GM19099 (cell line): ENCODE data around the gene PPIB.

Experiments used
- POLR2A ChIP-seq: IDR thresholded peaks from 3 replicates; pipeline ENCODE4 v1.6.1; 2011; ENCODE audit warnings: low read depth; ENCODE audit not compliant: insufficient read length; ENCODE audit errors: extremely low read depth

Gene PPIB

GRCh38 chr15:64134345-64134829, 28.4 kb downstream of the PPIB start:
- no peak for TF ChIP-seq POLR2A

- no peak for TF ChIP-seq POLR2A
These were observed 29.0 kb downstream of the PPIB start for GRCh38 chr15:64133623-64134344.

GRCh38 chr15:64132217-64132616, 30.6 kb downstream of the PPIB start:
- no peak for TF ChIP-seq POLR2A

GRCh38 chr15:64131547-64131946, 31.3 kb downstream of the PPIB start:
- TF ChIP-seq POLR2A, result no peak

GRCh38 chr15:64130159-64130558, 32.7 kb downstream of the PPIB start:
- no peak for TF ChIP-seq POLR2A

- TF ChIP-seq POLR2A, result no peak
These were observed 35.1 kb downstream of the PPIB start for GRCh38 chr15:64127521-64128270.

- TF ChIP-seq POLR2A, result no peak
These were observed 36.8 kb downstream of the PPIB start for GRCh38 chr15:64125978-64126377.

GRCh38 chr15:64122936-64123351, 39.9 kb downstream of the PPIB start:
- TF ChIP-seq POLR2A, result no peak

- TF ChIP-seq POLR2A, result no peak
These were observed 40.4 kb downstream of the PPIB start for GRCh38 chr15:64122444-64122843.

- TF ChIP-seq POLR2A, result no peak
These were observed 41.2 kb downstream of the PPIB start for GRCh38 chr15:64121614-64122013.

GRCh38 chr15:64117759-64118487, 44.9 kb downstream of the PPIB start:
- TF ChIP-seq POLR2A, result no peak

- TF ChIP-seq POLR2A, result no peak
These were observed 49.9 kb downstream of the PPIB start for GRCh38 chr15:64112904-64113303.

- TF ChIP-seq POLR2A, result no peak
These were observed 50.6 kb downstream of the PPIB start for GRCh38 chr15:64112073-64112772.

GRCh38 chr15:64111679-64112050, 51.2 kb downstream of the PPIB start:
- no peak for TF ChIP-seq POLR2A

GRCh38 chr15:64110950-64111678, 51.7 kb downstream of the PPIB start:
- TF ChIP-seq POLR2A, result no peak

GRCh38 chr15:64107337-64107736, 55.5 kb downstream of the PPIB start:
- TF ChIP-seq POLR2A, result no peak
